ENCODE results near the gene NVL. TPM values are rescaled to one million over a fixed set of nuclear protein-coding genes. Genes with fewer than 3 reads are reported as not detected.
"Not testable (repeated sequence)": the region's sequence is repeated elsewhere in the genome, so short reads cannot be mapped to it uniquely, and the experiment has no call there.

The NVL gene
- total and polyA plus RNA-seq, 3 donors from 2014 or later, result 21.7 to 38.7 (median 31.0) TPM

GRCh38 chr1:224312025-224312424 is 17.9 kb downstream of the NVL start:
- WGBS, 2 donors, result 89 to 93% methylated on average over 2 of the region's 2 CpGs
- H3K36me3 ChIP-seq (ENCODE audit: low read depth, missing control alignments), result no peaks in the 10 kb centered on the region

GRCh38 chr1:224311503-224311902 is 18.5 kb downstream of the NVL start:
- H3K27me3 ChIP-seq; H3K27ac ChIP-seq; intact Hi-C loops (cut with DNase I; ENCODE audit: low total_unique reads); H3K4me3 ChIP-seq; H3K36me3 ChIP-seq (ENCODE audit: low read depth, missing control alignments); DNase-seq; H3K4me1 ChIP-seq; H3K9me3 ChIP-seq: not testable (repeated sequence)
- 94 to 100% methylated on average over 1 of the region's 1 CpG for WGBS, 2 donors

More at GRCh38 chr1:224312025-224312424, 17.9 kb downstream of the NVL start:
- TF ChIP-seq POLR2A (IDR thresholded peaks at IDR 0.05), result no peak
- no peak for TF ChIP-seq CTCF (IDR thresholded peaks at IDR 0.05)
- Histone ChIP-seq H3K4me3 (no peak overlapping the region), H3K27me3 (no peaks in the 10 kb centered on the region), H3K27ac (no peak overlapping the region), H3K4me1 (no peaks in the 10 kb centered on the region), H3K9me3 (no peaks in the 10 kb centered on the region)
- intact Hi-C loops (cut with DNase I; ENCODE audit: low total_unique reads), result no loop called here
- no peak for DNase-seq

GRCh38 chr1:224308064-224308463 is 21.9 kb downstream of the NVL start:
- Histone ChIP-seq H3K27me3 (no peaks in the 10 kb centered on the region), H3K36me3 (ENCODE audit: low read depth, missing control alignments) (no peaks in the 10 kb centered on the region), H3K4me1 (no peaks in the 10 kb centered on the region), H3K27ac (no peak overlapping the region), H3K9me3 (no peaks in the 10 kb centered on the region), H3K4me3 (no peak overlapping the region)
- TF ChIP-seq POLR2A (IDR thresholded peaks at IDR 0.05) (no peak), CTCF (IDR thresholded peaks at IDR 0.05) (no peak)
- WGBS, 2 donors, result 86 to 91% methylated on average over 3 of the region's 3 CpGs
- DNase-seq, result no peak
- intact Hi-C loops (cut with DNase I; ENCODE audit: low total_unique reads), result no loop called here

- H3K36me3 ChIP-seq (ENCODE audit: low read depth, missing control alignments), result no peaks in the 10 kb centered on the region
- TF ChIP-seq CTCF (IDR thresholded peaks at IDR 0.05) (no peak), POLR2A (IDR thresholded peaks at IDR 0.05) (no peak)
- intact Hi-C loops (cut with DNase I; ENCODE audit: low total_unique reads), result no loop called here
- no peaks in the 10 kb centered on the region for H3K4me1 ChIP-seq
- WGBS, 2 donors, result 73 to 80% methylated on average over 2 of the region's 2 CpGs
- H3K27me3 ChIP-seq, result no peaks in the 10 kb centered on the region
- DNase-seq, result no peak
- no peaks in the 10 kb centered on the region for H3K9me3 ChIP-seq
- no peak overlapping the region for H3K4me3 ChIP-seq
- H3K27ac ChIP-seq, result no peak overlapping the region
Observed at GRCh38 chr1:224304767-224305166, 25.2 kb downstream of the NVL start.

GRCh38 chr1:224302947-224303346 is 27.0 kb downstream of the NVL start:
- Histone ChIP-seq H3K27me3 (no peaks in the 10 kb centered on the region), H3K36me3 (ENCODE audit: low read depth, missing control alignments) (no peaks in the 10 kb centered on the region), H3K27ac (no peak overlapping the region), H3K4me1 (no peaks in the 10 kb centered on the region), H3K9me3 (no peaks in the 10 kb centered on the region), H3K4me3 (no peak overlapping the region)
- TF ChIP-seq CTCF (IDR thresholded peaks at IDR 0.05) (no peak), POLR2A (IDR thresholded peaks at IDR 0.05) (no peak)
- DNase-seq, result no peak
- intact Hi-C loops (cut with DNase I; ENCODE audit: low total_unique reads), result no loop called here
- WGBS, 2 donors, result 90 to 94% methylated on average over 7 of the region's 7 CpGs

All from testis (tissue), 3 donors.